Femur (tissue), 1 donor: Measurements from ENCODE around the gene ECEL1.
A peak's percentile ranks its signal among the peaks of the same experiment; 100 is the strongest.
"Not testable (repeated sequence)": the region's sequence is repeated elsewhere in the genome, so short reads cannot be mapped to it uniquely, and the experiment has no call there.

Experiments used
- DNase-seq: peaks from one replicate; pipeline ENCODE4 v3.0.0-alpha.2; 2017

The ECEL1 gene, protein sequence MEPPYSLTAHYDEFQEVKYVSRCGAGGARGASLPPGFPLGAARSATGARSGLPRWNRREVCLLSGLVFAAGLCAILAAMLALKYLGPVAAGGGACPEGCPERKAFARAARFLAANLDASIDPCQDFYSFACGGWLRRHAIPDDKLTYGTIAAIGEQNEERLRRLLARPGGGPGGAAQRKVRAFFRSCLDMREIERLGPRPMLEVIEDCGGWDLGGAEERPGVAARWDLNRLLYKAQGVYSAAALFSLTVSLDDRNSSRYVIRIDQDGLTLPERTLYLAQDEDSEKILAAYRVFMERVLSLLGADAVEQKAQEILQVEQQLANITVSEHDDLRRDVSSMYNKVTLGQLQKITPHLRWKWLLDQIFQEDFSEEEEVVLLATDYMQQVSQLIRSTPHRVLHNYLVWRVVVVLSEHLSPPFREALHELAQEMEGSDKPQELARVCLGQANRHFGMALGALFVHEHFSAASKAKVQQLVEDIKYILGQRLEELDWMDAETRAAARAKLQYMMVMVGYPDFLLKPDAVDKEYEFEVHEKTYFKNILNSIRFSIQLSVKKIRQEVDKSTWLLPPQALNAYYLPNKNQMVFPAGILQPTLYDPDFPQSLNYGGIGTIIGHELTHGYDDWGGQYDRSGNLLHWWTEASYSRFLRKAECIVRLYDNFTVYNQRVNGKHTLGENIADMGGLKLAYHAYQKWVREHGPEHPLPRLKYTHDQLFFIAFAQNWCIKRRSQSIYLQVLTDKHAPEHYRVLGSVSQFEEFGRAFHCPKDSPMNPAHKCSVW

DNA sequence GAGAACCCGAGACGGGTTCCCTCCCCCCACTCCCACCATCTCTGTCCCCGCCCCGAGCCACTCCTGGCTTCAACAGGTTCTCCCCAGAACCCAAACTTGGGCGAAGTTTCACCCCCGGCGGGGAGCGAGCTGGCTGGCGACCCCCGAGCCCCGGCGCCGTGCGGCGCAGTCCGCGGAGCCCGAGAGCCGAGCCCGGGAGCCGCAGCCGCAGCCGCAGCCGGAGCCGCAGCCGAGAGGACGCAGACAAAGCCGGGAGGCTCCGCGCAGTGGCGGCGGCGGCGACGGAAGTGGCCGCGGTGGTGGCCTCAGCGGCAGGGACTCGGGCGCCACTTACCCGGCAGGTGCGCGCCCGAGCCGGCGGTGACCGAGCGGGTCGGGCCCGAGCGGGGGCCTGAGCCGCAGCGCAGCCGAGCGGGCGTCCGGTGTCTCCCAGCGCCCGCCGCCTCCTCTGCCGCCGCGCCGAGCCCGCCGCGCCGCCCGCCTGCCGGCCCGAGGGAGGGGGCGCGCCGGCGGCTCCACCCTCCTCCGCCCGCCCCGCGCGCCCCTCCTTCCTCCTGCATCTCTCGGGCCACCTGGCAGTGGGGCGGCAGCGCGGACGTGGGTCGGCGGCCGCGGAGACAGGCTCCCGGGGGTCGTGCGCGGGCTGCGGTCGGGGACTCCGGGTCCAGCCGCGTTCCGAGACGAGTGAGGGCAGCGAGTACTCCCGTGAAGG lies at the start of gene ECEL1:
TSS of gene ECEL1 (minus strand) at position 450 of the 712 bp plus-strand sequence. CDS start 1,181 bp downstream, outside the sequence.
- DNase-seq, result no peak

DNA sequence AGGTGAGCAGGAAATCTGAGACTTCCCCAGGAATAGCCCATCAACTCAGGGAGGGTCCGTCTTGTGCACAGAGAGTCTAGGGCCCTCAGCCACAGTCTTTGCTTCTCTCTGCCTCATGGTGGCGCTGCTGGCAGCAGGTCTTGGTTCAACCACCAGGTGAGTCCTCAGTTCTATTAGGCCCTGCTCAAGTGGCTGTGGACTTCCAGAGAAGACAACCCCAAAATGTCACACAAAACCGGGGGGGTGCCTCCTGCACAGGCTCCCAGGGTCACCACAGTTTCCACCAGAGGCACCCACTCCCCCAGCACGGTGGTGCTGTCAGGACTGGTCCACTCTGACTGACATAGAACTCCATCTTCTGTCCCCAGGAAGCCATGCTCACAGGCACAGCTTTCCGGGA lies 49.4 kb upstream of the ECEL1 start:
- no peak for DNase-seq

DNA sequence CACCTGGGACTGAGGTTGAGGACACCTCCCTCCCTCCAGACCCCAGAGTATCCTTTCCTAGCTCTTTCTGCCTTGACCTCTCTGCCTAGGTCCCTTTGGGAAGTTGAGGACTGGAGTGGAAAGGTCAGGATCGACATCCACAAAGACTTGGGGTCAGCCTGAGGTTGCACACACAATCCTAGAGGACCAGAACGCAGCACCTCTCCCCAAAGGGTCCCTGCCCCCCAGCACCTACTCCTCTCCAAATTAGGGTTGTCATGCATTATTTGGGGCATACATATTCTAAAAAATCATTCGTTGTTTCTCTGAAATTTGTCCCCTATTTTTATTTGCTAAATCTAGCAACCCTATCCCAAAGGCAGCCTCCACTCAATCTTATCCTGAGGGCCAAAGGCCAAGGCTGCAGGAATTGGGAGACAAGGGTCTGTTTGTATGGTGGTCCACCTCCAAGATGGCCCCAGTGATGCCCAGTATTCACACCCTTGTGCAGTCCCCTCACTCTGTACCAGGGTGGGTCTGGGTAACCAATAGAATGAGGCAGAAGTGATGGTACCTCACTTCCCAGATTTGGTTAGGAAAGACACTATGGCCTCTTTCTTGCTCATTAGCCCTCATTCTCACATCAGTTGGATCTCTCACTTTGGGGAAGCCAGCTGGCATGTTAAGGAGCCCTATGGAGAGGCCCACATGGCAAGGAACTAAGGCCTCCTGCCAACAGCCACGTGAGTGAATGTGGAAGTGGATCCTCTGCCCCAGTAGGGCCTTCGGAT lies 48.3 kb upstream of the ECEL1 start:
- DNase-seq, result no peak

DNA sequence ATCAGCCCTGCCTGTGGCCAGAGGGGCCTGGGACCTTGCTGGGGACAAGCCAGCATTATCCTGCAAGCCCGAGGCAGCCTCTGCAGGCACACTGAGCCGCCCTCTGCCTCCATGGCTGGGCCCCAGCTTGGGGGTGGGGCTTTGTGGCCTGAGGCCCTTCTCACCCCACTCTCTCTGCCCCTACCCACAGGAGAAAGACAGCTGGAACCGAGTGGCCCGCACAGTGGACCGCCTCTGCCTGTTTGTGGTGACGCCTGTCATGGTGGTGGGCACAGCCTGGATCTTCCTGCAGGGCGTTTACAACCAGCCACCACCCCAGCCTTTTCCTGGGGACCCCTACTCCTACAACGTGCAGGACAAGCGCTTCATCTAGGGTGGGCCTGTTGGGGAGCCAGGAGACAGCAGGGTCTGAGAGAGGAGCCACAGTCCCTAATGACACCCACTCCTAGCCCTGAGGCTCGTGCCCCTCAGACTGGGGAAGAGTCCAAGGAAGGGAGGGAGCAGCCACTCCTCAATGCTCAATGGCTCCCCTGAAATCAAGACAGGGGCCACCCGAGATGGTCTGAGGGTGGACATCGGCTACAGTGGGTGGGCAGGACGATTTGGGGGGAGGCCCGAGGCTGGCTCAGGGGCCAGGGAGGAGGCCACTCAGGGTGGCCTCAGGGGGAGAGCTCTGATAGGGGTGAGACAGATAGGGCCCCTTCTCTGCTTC lies 47.5 kb upstream of the ECEL1 start:
- no peak for DNase-seq

DNA sequence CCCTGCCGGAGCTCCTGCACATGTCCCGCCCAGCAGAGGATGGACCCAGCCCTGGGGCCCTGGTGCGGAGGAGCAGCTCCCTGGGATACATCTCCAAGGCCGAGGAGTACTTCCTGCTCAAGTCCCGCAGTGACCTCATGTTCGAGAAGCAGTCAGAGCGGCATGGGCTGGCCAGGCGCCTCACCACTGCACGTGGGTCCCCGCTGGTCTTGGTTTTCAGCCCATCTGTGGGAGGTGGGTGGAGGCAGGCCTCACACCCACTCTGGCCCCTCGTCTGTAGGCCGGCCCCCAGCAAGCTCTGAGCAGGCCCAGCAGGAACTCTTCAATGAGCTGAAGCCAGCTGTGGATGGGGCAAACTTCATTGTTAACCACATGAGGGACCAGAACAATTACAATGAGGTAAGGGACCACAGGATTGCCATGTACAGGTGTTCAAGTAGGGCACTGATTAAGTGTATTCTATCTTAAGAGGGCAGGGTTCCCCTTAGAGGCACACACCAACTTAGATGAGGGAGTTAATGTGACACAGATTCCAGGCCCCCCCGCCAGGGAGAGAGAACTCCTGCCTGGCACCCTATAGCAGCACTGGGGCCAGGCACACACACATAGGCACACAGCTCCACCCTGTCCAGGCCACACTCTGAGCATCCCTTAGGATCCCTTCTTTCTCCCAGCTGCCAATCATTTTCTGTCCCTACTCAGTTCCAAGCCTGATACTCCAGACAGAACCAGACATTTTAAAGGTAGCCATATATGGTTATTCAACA lies 46.5 kb upstream of the ECEL1 start:
- no peak for DNase-seq

DNA sequence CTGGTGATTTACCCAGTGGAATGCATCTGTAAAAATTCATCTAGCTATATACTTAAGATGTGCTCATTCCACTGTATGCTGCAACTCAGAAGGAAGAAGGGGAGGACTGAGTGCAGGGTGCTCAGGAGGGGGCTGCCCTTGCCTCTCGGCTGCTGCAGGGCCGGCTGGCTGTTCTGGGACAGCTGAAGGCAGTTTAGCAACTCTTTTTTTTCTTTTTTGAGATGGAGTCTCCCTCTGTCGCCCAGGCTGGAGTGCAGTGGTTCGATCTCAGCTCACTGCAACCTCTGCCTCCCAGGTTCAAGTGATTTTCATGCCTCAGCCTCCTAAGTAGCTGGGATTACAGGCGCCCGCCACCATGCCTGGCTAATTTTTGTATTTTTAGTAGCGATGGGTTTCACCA lies 45.2 kb upstream of the ECEL1 start:
- not testable (repeated sequence) for DNase-seq

DNA sequence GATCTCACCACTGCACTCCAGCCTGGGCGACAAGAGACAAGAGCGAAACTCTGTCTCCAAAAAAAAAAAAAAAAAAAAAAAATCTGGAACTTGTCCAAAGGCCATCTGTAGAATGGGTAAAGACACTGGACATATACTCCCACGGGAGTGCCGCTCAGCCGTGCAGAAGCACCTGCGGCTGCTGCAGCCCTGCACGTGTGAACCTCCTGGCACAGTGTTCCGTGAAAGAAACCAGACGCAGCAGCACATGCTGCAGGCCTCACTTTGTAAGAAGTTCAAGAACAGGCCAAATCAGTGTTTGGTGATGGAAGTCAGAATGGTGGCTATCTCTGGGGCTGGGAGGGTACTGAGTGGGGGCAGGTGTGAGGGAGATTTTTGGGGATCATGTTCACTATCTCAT lies 44.8 kb upstream of the ECEL1 start:
- DNase-seq, result no peak

DNA sequence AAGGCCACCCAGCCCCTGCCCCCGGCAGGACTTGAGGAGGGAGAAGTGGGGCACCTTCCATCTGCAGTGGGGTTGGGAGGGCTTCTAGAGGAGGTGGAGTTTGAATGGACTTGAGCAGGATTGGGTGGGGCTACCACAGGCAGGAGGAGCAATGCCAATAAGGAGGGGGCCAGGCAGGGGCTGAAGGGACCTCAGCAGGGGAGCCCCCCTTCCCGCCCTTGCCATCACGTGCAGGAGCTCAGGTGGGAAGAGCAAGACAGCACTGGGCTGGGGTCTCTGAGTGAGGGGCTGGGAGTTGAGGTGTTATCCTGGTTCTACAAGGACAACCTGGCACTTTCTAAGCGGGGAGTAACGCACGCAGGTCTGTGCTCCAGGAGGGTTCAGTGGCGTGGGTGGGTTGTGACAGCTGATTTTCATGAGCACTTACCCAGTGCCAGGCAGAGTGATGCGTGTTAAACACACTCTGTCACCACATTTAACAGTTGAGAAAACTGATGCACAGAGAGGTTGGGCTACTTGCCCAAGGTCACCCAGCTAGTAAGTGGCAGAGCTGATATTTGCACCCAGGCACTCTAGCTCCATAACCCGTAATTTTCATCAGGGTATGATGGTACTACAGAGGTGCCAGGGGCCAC lies 43.1 kb upstream of the ECEL1 start:
- no peak for DNase-seq

DNA sequence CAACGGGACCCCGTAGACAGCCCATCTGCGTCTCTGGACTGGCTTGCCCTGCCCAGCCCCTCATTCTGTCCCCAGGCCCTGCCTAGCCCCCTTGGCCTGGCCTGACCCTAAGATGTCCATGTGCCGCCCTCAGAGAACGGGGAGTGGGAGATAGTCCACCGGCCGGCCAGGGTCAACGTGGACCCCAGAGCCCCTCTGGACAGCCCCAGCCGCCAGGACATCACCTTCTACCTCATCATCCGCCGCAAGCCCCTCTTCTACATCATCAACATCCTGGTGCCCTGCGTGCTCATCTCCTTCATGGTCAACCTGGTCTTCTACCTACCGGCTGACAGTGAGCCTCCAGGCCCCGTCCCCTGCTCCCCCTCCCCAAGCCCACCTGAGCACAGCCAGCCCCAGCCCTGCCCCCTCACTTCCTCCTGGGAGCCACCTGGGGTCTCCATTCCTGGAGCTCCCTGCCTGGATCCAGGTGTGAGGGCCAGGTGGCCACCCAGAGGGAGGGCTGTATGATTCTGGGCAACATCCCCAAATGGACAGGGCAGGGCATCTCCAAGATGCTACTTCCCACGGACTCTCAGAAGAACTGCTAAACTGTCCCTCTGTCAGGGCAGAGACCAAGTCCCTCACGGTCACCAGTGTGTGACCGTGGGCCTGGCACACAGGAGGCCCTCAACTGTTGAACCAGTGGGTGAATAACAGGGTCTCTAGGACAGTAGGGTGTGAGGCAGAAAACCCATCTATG lies 42.3 kb upstream of the ECEL1 start:
- no peak for DNase-seq

DNA sequence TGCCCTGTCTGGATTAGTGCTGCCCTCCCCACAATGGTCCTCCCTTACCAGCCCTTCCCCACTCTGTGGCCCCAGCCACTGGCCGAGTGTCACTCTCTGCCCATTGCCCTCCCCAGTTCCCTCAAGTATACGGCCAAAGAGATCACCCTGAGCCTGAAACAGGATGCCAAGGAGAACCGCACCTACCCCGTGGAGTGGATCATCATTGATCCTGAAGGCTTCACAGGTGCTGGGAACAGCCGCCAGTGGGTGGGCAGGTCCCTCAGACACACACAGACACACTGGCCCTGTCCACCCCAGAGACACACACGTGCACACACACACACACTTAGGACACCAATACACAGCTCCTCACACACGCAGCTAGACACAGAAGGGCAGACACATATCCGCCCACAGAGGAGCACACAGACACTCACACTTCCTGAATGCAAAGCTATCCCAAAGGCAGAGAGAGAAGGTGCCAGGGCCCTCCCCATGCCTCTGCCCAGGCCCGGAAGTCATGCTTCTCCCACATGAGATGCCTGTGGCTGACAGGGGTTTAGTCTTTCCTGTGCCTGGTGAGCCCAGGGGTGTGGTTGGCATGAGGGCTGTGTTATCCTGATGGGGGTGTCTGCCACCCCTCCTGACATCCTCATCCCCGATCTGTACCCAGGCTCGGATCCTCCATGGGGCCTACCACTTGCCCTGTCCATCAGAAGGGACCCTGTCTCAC lies 41.3 kb upstream of the ECEL1 start:
- DNase-seq, result no peak

DNA sequence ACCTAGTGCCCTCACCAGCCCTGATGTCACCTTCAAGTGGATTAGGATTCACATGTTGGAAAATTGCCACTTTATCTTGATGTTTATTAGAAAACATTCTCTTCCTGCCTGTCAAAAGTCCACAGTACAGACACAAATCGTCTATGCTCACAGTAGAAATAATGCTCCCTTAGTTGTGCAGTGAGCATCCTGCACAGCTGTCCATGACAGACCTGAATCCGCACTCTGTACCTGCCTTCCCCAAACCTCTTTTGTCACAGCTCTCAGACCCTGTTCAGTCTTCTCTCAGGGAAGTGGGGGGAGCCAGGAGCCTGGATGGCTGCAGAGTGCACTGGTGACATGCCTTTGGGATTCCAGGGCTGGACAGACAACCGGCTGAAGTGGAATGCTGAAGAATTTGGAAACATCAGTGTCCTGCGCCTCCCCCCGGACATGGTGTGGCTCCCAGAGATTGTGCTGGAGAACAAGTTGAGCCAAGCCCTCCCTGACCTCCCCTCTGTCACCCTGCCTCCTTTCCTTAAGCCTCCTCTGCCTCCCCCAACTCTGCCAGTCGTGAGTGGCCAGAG lies 40.4 kb upstream of the ECEL1 start:
- no peak for DNase-seq

DNA sequence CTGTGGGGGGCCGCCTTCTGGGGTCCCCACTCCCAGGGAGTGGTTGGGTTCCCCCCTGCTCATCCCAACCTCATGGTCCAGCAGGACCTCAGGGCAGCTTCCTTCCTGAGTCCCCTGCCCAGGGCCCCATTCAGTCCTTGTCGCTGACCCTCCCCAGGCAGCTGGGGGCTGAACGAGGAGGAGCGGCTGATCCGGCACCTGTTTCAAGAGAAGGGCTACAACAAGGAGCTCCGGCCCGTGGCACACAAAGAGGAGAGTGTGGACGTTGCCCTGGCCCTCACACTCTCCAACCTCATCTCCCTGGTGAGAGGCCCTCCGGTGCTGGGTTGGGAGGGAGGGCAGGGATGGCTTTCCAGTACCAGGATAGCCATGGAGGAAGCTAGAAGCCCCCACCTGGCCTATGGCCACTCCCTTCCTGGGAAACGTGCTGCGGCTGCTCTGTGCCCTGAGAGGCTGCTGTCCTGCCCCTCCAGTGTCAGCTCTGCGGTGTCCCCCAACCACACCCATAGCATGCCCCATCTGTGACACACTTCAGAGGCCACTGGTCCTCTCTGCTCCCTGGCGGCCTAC lies 38.8 kb upstream of the ECEL1 start:
- no peak for DNase-seq

DNA sequence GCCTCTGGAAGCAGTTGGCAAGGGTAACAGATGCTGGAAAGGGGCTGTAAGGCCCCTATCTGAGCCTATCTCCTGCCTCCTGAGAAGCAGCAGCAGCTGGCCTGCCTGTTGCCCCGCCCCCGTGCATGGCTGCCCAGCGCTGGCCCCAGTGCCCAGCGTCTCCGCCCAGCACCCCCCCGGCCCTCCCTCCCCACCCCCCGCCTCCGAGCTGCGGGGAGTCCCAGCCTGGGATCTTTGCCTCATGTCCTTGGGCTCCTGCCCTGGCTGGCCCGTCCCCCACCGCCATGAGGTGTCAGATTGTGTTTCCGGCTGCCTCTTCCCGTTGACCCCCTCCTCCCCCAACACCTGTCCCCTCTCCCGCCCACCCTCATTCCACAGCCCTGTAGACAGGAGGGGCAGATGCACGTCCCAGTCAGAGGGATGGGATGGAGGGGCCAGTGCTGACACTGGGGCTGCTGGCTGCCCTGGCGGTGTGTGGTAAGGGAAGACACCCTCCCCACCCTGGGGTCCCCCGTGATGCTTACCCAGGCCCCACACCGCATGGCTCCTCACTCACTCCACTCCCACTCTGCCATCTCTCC lies 38.2 kb upstream of the ECEL1 start, which contains the start of gene CHRND:
TSS of gene CHRND (plus strand) at position 370 of the 581 bp plus-strand sequence. CDS start at position 426, 56 bp downstream.
- DNase-seq, result peak; percentile 88

DNA sequence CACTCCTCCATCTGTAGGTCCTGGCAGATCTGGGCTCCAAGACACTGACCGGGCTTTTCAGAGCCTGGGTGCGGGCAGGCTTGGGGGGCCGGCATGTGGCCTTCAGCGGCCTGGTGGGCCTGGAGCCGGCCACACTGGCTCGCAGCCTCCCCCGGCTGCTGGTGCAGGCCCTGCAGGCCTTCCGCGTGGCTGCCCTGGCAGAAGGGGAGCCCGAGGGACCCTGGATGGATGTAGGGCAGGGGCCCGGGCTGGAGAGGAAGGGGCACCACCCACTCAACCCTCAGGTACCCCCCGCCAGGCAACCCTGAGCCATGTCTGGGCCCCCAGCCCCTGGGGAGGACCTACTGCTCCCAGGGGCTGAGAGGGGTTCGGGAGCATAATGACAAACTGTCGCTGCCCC lies 37.6 kb upstream of the ECEL1 start:
- no peak for DNase-seq

DNA sequence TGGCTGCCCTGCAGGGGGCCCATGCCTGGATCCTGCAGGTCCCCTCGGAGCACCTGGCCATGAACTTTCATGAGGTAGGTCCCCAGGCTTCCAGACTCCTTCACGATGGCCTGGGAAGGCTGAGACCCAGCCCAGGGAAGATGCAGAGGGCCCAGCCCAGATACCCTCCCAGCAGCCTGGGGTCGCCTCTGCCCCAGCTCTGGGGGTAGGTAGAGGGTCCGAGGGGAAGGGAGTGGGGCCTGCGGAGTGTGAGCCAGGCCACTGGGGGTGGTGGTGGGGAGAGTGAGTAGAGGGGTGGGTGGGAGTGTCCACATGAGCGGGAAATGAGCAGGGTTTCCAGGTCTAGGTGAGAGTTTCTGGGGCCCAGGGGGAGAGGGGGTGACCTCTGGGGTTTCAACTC lies 37.1 kb upstream of the ECEL1 start:
- no peak for DNase-seq

DNA sequence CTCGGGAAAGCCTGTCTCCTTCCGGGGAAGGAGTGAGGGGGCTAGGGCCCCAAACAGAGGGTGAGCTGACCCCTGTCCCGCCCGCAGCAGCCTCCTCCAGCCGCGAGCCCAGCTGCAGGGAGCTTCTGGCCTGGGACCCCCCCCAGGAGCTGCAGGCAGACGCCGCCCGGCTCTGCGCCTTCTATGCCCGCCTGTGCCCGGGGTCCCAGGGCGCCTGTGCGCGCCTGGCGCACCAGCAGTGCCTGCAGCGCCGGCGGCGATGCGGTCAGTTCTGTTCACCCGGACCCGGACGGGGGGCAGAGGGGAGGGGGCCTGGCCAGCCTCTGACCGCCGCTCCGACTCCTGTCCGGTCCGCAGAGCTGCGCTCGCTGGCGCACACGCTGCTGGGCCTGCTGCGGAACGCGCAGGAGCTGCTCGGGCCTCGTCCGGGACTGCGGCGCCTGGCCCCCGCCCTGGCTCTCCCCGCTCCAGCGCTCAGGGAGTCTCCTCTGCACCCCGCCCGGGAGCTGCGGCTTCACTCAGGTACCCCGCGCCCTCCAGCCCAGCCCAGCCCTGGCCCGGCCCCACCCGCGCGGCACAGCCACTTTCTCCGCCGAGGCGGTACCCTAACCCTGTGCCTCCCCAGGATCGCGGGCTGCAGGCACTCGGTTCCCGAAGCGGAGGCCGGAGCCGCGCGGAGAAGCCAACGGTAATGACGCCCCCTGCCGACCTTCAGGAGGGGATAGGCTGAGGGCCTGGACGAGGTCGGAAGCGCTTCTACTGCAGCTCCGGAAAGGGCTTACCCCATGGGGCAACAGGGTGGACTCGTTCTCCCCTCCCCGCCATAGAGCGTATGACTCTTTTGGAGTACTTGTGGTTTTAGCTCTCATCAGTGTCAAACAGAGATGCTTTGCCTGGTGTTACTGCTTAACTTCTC lies 36.3 kb upstream of the ECEL1 start:
- peak; percentile 58 for DNase-seq

DNA sequence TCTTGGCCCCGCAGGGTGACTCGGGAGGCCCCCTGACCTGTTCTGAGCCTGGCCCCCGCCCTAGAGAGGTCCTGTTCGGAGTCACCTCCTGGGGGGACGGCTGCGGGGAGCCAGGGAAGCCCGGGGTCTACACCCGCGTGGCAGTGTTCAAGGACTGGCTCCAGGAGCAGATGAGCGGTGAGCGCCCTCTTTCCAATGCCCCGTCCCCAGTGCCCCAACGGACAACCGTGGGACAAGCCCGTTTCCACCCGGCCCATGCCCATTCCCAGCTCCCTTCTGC lies 35.7 kb upstream of the ECEL1 start:
- DNase-seq, result no peak
